Measurements from ENCODE around the gene RRP8. TPM values are rescaled to one million over a fixed set of nuclear protein-coding genes. Genes with fewer than 3 reads are reported as not detected.

The RRP8 gene
- total and polyA plus RNA-seq, 10 donors: 17.0 to 28.4 (median 23.6) TPM

GRCh38 chr11:6598555-6598954 lies 4.9 kb downstream of the RRP8 start:
- H3K27me3 ChIP-seq (replicated peaks in 1 of 7): no peaks in the 10 kb centered on the region
- 95 to 97% (median 95%) methylated on average over 3 of the region's 3 CpGs for WGBS, 5 donors
- peaks cover 0 to 82% (median 62%) of the 10 kb centered on the region in 6 donors for H3K36me3 ChIP-seq
- intact Hi-C loops (cut with DNase I; ENCODE audit: low total_unique reads): loop anchor here (10.0 kb wide), 1 partner anchor 64 kb away; no protein-coding TSS in a partner anchor
- TF ChIP-seq CTCF (IDR thresholded peaks at IDR 0.05 in 8 of 11, conservative IDR thresholded peaks at IDR 0.05 in 3 of 11) (no peak), POLR2A (IDR thresholded peaks at IDR 0.05) (no peak), POLR2AphosphoS5 (IDR thresholded peaks at IDR 0.05) (no peak)
- H3K4me1 ChIP-seq: peaks cover 18 to 45% (median 30%) of the 10 kb centered on the region in 6 donors
- H3K27ac ChIP-seq: no peak overlapping the region
- no peak overlapping the region for H3K4me3 ChIP-seq
- H3K9me3 ChIP-seq: no peaks in the 10 kb centered on the region
- DNase-seq: no peak

- WGBS, 5 donors: 78 to 91% (median 85%) methylated on average over 5 of the region's 5 CpGs
- no peak for DNase-seq
- peaks cover 3 to 27% (median 15%) of the 10 kb centered on the region in 6 donors for H3K4me1 ChIP-seq
- peaks cover 0 to 99% (median 66%) of the 10 kb centered on the region in 6 donors for H3K36me3 ChIP-seq
- no peak overlapping the region for H3K4me3 ChIP-seq
- no peaks in the 10 kb centered on the region for H3K27me3 ChIP-seq (replicated peaks in 1 of 7)
- no peak overlapping the region for H3K27ac ChIP-seq
- no peaks in the 10 kb centered on the region for H3K9me3 ChIP-seq
- intact Hi-C loops (cut with DNase I; ENCODE audit: low total_unique reads): loop anchor here (10.0 kb wide), 1 partner anchor 62 kb away; no protein-coding TSS in a partner anchor
- no peak for TF ChIP-seq POLR2A (IDR thresholded peaks at IDR 0.05)
- TF ChIP-seq CTCF (IDR thresholded peaks at IDR 0.05 in 8 of 11, conservative IDR thresholded peaks at IDR 0.05 in 3 of 11): no peak
- TF ChIP-seq POLR2AphosphoS5 (IDR thresholded peaks at IDR 0.05): no peak
These were observed 7.1 kb downstream of the RRP8 start for GRCh38 chr11:6596239-6596877.

GRCh38 chr11:6594142-6594768 lies 9.2 kb downstream of the RRP8 start:
- Histone ChIP-seq H3K4me3 (no peak overlapping the region), H3K9me3 (no peaks in the 10 kb centered on the region), H3K4me1 (peaks cover 0 to 6% (median 0%) of the 10 kb centered on the region in 6 donors), H3K36me3 (peaks cover 0 to 91% (median 45%) of the 10 kb centered on the region in 6 donors), H3K27ac (no peak overlapping the region), H3K27me3 (replicated peaks in 1 of 7) (no peaks in the 10 kb centered on the region)
- intact Hi-C loops (cut with DNase I; ENCODE audit: low total_unique reads): loop anchor here (10.0 kb wide), 1 partner anchor 59 kb away; no protein-coding TSS in a partner anchor
- TF ChIP-seq POLR2AphosphoS5 (IDR thresholded peaks at IDR 0.05): no peak
- no peak for TF ChIP-seq POLR2A (IDR thresholded peaks at IDR 0.05)
- no peak for TF ChIP-seq CTCF (IDR thresholded peaks at IDR 0.05 in 8 of 11, conservative IDR thresholded peaks at IDR 0.05 in 3 of 11)
- WGBS, 5 donors: 75 to 88% (median 84%) methylated on average over 3 of the region's 3 CpGs
- no peak for DNase-seq

- peaks cover 0 to 21% (median 19%) of the 10 kb centered on the region in 8 donors for H3K9me3 ChIP-seq
- peaks cover 0 to 43% (median 7%) of the 10 kb centered on the region in 6 donors for H3K36me3 ChIP-seq
- intact Hi-C loops (cut with DNase I; ENCODE audit: low total_unique reads): no loop called here
- no peak overlapping the region for H3K27ac ChIP-seq
- no peak for DNase-seq
- no peaks in the 10 kb centered on the region for H3K27me3 ChIP-seq (replicated peaks in 1 of 7)
- H3K4me1 ChIP-seq: no peaks in the 10 kb centered on the region
- 94 to 100% (median 96%) methylated on average over 1 of the region's 1 CpG for WGBS, 5 donors
- H3K4me3 ChIP-seq: no peak overlapping the region
- no peak for TF ChIP-seq POLR2AphosphoS5 (IDR thresholded peaks at IDR 0.05)
- no peak for TF ChIP-seq CTCF (IDR thresholded peaks at IDR 0.05 in 8 of 11, conservative IDR thresholded peaks at IDR 0.05 in 3 of 11)
- TF ChIP-seq POLR2A (IDR thresholded peaks at IDR 0.05): no peak
These were observed 15.4 kb downstream of the RRP8 start for GRCh38 chr11:6588018-6588417.
